Breast epithelium (tissue), 3 donors: ENCODE results near the gene ECEL1.

Experiments
- POLR2A ChIP-seq: fragments of 450-650 bp; IDR thresholded peaks from one replicate; pipeline ENCODE4 v1.6.1; 2016; ENCODE audit warnings: antibody characterized with exemption, mild to moderate bottlenecking, moderate library complexity
- TF ChIP-seq, protein P1 (sequence below), 3 donors: fragments of 450-650 bp; IDR thresholded peaks; one replicate each; pipeline ENCODE4 v1.5.1; 2016 to 2017; ENCODE audit warnings: antibody characterized with exemption in 3 of 3, mild to moderate bottlenecking in 3 of 3, moderate library complexity in 3 of 3

DNA sequence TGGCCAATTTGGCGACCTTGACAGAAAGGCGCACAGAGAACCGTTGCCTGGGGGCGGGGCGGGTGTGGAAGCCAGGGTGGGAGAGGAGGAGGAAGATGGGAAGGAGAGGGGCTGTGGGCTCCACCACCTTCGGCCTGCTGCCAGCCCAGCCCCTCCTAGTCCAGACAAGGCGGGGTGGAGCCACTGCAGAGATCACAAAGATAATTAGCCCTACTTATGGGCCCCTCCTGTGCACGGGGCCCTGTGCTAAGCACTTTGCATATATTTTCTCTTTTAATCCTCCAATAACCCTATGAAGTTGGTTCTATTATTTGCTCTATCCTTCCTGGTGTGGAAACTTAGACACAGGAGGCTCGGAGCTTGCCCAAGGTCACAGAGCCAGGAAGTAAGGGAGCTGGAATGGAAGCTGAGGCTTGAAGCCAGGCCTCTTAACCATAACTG, 13.7 kb upstream of the ECEL1 start:
- TF ChIP-seq, protein P1, sequence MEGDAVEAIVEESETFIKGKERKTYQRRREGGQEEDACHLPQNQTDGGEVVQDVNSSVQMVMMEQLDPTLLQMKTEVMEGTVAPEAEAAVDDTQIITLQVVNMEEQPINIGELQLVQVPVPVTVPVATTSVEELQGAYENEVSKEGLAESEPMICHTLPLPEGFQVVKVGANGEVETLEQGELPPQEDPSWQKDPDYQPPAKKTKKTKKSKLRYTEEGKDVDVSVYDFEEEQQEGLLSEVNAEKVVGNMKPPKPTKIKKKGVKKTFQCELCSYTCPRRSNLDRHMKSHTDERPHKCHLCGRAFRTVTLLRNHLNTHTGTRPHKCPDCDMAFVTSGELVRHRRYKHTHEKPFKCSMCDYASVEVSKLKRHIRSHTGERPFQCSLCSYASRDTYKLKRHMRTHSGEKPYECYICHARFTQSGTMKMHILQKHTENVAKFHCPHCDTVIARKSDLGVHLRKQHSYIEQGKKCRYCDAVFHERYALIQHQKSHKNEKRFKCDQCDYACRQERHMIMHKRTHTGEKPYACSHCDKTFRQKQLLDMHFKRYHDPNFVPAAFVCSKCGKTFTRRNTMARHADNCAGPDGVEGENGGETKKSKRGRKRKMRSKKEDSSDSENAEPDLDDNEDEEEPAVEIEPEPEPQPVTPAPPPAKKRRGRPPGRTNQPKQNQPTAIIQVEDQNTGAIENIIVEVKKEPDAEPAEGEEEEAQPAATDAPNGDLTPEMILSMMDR (IDR thresholded peaks at IDR 0.05), result no peak
- no peak for TF ChIP-seq POLR2A
